Fibroblast of gingiva (primary cell): ENCODE measurements around the gene SYNJ2.
"Not testable (repeated sequence)": the region's sequence is repeated elsewhere in the genome, so short reads cannot be mapped to it uniquely, and the experiment has no call there.

Experiments used
- DNase-seq: peaks from one replicate; pipeline ENCODE4 v3.0.0-alpha.2; 2011; ENCODE audit warnings: low read depth

SYNJ2 gene, protein sequence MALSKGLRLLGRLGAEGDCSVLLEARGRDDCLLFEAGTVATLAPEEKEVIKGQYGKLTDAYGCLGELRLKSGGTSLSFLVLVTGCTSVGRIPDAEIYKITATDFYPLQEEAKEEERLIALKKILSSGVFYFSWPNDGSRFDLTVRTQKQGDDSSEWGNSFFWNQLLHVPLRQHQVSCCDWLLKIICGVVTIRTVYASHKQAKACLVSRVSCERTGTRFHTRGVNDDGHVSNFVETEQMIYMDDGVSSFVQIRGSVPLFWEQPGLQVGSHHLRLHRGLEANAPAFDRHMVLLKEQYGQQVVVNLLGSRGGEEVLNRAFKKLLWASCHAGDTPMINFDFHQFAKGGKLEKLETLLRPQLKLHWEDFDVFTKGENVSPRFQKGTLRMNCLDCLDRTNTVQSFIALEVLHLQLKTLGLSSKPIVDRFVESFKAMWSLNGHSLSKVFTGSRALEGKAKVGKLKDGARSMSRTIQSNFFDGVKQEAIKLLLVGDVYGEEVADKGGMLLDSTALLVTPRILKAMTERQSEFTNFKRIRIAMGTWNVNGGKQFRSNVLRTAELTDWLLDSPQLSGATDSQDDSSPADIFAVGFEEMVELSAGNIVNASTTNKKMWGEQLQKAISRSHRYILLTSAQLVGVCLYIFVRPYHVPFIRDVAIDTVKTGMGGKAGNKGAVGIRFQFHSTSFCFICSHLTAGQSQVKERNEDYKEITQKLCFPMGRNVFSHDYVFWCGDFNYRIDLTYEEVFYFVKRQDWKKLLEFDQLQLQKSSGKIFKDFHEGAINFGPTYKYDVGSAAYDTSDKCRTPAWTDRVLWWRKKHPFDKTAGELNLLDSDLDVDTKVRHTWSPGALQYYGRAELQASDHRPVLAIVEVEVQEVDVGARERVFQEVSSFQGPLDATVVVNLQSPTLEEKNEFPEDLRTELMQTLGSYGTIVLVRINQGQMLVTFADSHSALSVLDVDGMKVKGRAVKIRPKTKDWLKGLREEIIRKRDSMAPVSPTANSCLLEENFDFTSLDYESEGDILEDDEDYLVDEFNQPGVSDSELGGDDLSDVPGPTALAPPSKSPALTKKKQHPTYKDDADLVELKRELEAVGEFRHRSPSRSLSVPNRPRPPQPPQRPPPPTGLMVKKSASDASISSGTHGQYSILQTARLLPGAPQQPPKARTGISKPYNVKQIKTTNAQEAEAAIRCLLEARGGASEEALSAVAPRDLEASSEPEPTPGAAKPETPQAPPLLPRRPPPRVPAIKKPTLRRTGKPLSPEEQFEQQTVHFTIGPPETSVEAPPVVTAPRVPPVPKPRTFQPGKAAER (N-terminal part only)

DNA sequence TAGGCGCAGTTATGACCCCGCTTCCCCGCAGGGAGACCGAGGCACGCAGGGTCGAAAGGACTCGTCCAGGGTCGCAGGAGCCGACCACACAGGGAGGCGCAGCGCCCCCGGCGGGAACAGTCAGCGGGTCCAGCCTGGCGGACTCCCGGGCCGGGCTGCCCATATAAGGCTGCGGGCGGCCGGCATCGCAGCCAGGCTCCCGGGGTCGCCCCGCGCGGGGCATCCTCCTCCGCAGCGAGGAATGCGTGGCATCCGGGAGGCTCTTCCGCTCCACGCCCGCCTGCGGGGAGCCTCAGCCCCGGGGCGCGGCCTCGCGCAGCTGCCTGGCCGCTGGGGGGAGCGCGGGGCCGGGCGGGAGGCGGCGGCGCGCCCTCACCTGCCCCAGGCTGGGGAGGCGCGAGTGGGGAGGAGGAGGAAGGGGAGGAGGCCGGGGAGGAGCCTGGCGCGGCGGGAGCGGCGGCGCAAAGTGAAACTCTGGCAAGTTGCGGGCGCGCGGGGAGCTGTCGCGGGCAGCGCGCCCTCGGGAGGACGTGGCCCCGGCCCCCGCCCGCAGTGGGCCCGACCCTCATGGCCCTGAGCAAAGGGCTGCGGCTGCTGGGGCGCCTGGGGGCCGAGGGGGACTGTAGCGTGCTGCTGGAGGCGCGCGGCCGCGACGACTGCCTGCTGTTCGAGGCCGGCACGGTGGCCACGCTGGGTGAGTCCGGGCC, at the start of gene SYNJ2:
Gene SYNJ2 (plus strand): TSS at position 469 of the 707 bp plus-strand sequence. CDS start 99 bp downstream, at position 568.
- DNase-seq: peak; percentile 64

DNA sequence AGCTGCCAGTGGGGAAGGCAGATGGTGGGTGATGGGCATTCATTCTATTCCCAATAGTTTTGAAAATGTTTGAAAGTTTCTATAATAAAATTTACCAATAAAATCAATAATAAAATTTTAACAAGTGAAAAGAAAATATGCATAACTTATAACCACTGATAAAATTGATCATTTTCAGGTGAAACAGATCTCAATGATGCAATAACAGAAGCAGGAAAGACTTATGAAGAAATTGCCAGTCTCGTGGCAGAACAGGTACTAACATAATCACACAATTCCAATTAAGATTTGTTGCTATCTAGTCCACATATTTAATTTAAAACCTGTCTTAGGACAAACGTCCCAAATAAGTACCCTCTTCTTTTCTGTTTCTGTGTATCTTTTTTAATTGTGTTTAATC, 45.9 kb upstream of the SYNJ2 start:
- DNase-seq: no peak

DNA sequence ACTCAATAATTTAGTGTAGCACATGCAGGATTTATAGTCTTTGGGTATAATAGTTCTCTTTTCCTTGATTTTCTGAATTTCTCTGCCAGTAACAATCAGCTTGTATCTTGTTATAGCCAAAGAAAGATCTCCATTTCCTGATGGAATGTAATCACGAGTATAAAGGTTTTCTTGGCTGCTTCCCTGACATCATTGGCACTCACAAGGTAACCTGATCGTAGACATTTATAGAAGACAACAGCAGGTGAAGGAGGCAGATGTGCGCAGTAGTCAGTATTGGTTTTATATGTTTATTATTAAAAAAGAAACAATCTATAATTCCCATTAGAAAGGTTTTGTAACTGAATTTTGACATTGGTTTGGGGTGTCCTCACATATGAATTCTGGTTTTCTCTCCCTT, 44.3 kb upstream of the SYNJ2 start:
- DNase-seq: no peak

DNA sequence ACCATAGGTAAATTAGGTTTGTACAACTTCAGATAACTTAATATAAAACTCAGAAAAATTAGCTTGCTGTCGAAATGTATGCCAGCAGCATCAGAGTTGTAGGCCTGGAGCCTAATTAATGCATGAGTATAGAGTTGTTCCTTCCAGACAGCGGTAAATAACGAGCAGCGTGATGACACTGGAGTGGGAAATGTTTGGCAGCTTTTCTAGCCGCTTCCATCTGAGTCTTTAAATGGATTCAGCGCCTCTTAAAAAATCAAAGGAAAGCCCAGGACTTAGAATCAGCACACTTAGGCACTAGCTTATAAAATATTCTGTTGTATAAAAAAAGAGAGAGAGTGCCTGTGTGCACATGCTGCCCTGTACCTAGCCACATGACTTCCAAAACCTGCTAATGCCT, 43.7 kb upstream of the SYNJ2 start:
- no peak for DNase-seq

DNA sequence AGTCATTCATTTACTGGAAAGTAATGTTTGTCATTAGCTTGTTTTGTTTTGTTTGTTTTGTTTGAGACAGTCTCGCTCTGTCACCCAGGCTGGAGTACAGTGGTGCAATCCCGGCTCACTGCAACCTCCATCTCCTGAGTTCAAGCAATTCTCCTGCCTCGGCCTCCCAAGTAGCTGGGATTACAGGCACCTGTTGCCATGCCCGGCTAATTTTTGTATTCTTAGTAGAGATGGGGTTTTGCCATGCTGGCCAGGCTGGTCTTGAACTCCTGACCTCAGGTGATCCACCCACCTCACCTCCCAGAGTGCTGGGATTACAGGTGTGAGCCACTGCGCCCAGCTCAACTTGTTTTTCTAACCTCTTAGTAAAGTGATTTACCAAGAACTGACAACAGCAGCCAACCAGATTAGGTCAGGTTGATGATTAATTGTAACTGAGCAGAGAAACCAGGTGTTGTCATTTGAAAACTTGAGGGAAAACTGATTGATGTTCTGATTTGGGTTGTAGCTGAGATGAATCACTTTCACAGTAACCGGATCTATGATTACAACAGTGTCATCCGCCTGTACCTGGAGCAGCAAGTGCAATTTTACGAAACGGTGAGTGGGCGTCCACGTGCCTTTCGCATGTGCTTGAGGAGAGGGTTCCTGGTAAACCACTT, 41.2 kb upstream of the SYNJ2 start:
- not testable (repeated sequence) for DNase-seq

DNA sequence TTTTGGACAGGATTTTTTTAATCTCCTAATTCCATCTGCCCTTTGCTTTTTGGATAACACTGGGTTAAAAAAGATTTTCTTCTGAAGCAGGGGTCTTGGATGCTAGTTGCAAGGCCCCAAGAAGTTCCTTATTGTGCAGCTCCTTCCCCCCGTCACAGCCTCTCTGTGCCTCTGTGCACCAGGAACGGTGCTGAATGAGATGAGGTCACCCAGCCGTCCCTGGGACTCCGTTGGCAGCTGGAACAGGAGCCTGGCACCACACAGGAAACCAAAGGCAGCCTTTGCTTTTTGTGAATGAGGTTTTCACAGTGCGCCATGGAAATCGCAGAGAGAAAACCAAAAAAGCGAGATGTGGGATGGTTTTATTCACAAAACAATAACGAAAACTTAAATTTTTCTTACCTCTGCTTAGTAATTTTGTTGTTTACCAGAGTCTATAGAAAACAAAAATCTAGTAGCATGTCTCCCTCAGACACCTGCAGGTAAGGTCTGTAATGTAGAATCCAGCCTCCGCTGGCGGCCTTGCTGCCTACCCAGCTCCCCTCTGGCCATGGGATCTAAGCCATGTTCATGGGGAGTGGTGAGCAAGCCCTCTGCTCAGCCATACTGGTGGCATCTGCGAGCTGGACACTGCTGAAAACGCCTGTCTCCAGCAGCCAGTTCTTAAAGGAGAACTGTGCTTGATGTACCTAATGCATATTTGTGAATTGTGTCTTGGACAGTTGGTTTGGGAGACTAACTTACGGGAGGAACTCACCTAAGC, 40.4 kb upstream of the SYNJ2 start:
- DNase-seq: no peak

DNA sequence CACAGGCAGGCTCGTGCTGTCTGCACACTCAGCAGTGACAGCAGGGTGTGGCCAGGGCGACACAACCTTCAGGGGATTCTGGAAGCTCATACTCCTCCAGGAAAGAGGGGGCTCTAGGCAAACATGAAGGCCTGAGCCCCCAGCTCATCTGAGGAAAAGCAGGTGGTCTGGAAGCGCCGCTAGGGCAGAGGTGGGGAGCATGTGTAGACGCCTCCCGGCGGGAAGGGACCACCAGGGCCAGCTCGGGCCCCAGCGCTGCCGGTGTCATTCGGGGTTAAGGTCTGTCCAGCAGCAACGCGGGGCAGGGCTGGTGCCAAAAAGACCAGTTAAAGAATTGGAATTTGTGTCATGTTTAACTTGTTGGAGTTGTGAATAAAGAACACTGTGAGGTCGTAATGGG, 39.3 kb upstream of the SYNJ2 start:
- DNase-seq: no peak

DNA sequence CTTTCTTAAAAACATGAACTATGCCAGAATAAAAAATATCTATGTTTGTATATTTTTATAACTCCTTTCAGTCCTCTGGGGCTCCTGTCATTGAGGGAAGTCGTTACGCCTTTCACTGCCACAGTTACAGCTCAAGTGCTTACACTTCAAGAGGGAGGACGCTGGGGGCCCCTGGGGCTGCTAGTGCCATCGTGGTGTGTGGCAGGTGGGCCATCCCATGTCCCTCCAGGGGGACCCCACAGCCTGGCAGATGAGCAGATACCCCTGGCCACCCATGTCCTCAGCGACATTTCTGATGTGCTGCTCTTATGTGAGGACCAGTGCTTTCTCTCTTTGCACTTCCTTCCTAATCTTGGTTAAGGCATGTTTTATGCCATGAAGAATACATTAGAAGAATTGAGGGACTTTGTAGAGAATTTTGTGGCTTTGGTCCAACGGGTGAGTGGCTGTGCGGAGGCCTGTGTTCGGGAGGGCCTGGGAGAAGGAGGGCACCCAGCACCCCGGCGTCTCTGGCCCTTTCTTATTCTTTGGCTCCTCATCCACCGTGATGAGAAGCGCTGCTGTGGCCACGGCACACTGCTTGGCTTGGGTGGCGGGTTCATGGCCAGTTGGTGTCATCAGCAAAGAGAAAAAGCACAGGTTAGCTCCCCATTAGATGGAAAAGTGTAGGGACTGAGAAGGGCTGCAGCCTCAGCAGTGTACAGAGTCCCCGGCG, 38.3 kb upstream of the SYNJ2 start:
- no peak for DNase-seq

DNA sequence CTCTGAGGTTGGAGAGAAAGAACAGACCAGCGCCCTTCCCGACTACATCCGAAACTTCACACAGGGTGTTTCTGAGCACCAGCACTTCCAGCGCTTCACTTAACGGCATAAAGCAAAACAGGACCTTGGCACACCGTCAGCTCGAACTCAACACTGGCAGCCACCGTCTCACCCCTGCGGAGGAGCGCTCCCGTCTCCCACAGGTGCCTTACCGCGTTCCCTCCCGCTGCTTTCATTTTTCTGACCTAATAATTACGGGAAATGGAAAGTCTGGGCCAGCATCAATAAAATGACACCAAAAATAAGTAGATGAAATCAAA, 37.7 kb upstream of the SYNJ2 start:
- no peak for DNase-seq

DNA sequence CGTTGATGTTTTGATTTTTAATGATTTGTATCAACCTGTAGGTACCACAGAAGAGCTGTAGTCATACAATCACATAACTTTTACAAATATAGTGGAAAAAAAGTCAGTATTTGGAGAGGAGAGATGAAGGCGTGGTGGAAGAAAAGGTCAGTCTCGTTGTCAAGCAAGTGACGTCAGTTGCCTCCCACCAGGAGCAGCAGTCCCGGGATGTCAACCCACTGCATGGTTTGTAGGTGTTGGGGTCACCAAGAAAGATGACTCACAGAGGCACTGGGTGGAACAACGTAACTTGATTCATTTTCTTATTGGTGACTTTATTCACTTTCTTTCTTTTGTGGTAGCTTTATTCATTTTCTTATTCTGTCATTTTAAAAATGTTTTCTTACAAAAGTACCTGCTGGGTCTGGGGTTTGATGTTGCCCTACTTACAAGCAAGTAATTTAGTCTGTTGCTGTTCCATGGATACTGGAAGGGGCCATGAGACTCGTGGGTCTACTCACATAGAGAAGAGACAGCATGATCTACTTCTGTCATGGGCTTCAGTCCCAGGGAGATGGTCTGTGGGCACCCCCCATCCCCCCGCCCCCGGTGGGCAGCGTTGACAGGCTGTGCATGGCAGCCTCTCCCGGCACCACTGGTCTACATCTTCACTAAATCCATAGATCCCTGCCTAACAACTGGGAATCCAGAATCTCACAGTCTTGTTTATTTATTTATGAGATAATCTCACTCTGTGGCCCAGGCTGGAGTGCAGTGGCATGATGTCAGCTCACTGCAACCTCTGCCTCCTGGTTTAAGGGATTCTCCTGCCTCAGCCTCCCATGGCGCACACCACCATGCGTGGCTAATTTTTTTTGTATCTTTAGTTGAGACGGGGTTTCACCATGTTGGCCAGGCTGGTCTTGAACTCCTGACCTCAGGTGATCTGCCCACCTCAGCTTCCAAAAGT, 36.4 kb upstream of the SYNJ2 start:
- no peak for DNase-seq

DNA sequence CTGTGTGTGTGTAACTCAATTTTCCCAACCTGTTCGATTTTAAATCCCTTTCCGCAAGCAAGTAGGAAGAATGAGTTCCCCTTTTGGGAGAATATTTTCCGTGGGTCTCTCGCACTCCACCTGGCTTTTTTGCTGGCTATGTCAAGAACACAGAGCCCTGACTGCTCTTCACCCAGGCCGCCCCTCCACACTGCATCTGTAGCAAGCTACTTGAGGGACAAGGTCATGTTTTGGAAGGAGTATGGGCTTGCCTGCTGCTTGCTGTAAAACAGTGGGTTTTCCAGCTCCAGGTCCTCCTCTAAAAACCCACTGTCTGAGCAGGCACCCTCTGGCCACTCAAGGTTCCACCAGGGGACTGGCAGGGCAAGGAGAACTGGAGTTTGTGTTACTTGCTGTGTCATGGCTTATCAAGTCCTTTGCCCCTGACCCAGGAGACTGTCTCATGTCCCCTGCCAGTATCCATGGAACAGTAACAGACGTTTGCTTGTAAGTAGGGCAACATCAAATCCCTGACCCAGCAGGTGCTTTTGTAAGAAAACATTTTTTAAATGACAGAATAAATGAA, 35.5 kb upstream of the SYNJ2 start:
- no peak for DNase-seq

DNA sequence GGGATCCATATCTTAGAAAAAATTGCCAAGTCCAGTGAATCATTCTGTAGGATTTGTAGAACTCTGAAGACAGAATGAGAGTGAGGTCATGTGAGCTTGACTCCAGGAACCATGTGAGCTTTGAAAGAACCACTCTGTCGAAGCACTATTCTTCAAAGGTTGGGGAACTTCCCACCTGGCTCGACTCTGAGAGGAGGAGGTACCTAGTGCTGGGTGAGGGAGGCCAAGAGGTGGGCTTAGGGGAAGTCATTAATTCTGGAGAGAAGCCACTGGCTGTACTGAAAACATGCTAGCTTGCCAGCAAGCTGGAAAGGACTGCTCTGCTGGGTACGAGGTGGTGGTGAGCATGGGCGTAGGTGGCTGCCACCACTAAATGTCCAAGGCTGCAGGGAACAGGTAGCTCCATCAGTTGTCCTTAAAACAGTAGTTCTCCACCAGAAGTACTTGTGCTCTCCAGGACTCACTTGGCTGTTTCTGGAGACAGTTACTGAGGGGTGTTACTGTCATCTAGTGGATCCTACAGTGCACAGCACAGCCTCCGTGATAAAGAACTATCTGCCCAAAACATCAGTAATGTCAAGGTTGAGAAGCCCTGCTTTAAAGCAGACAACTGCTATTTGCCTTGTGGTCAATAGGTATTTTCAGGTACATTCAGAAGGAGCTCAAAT, 34.7 kb upstream of the SYNJ2 start:
- DNase-seq: peak; percentile 35

DNA sequence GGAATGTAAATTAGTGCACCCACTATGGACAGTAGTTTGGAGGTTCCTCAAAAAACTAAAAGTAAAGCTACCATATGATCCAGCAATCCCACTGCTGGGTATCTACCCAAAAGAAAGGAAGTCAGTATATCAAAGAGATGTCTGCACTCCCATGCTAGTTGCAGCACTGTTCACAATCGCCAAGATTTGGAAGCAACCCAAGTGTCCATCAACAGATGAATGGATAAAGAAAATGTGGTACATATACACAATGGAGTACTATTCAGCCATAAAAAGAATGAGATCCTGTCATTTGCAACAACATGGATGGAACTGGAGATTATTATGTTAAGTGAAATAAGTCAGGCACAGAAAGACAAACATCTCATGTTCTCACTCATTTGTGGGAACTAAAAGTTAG, 30.8 kb upstream of the SYNJ2 start:
- DNase-seq: not testable (repeated sequence)

DNA sequence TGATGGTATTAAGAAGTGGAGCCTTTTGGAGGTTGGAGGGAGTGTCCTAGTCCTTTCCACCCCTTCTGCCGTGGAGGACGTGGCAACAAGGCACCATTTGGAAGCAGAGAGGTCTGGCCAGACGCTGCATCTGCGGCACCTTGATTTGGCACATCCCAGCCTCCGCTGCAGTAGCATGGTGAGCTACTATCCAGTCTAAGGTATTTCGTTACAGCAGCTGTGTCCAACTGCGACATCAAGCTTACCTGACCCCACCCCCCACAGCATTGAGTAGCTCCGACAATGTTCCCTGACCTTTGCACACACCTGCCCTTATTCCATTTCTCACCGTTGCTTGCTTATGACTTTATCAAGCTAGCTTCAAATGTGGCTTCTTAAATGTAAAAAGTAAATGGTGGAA, 29.8 kb upstream of the SYNJ2 start:
- DNase-seq: no peak

DNA sequence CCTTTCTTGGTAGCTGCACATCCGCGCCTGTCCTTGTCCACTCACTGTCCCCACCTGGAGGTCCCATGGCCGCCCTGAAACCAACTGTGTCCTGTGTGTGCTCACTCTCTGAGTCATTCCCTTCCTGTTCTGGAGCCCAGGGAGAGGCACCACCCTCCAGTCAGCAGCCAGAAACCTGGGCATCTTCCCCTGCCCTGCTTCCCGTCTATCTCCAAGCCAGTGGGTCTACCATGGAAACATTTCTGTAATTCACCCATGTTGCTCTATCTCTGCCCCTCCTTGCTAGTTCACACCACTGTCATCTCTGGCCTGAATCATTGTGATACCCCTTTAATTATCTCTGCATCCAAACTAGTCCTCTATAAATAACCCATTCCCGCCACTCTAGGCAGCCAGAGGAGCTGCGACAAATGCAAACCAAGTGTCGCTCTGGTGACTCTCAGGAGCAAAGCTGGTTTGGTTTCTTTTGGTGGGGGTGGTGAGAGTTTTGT, 28.8 kb upstream of the SYNJ2 start:
- no peak for DNase-seq

DNA sequence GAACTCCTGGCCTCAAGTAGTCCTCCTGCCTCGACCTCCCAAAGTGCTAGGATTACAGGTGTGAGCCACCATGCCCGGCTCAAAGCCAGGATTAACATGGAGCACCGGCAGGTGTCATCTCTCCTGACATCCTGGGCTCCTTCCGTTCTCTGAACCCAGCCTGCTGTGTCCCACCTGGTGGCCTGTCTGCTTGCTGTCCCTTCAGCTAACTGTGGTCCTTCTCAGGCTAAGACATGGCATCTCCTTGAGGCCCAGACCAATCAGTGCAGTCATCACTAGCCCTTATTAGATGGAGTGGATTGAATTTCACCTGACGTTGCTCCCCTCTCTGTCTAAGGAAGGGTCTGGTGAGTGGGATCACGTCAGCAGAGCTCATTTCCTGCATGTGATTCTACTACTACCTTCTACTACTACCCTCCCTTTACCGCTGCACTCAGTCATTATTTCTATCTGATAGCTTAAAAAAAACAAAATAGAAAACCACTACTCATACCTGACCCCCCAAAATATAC, 28.0 kb upstream of the SYNJ2 start:
- no peak for DNase-seq
